CD4-positive, alpha-beta memory T cell (primary cell): ENCODE results near the gene LAMC3. TPM values are rescaled to one million over a fixed set of nuclear protein-coding genes. Genes with fewer than 3 reads are reported as not detected.

Source experiments
- CTCF ChIA-PET: fragments of 350-600 bp; sonication (Branson Sonifier 250); formaldehyde crosslinking; loops from one replicate; lab custom pipeline; 2021; ENCODE audit warnings: inconsistent platforms; ENCODE audit not compliant: partially characterized antibody; lab: Charles Lee
- POLR2A ChIA-PET: fragments of 350-600 bp; sonication (Branson Sonifier 250); formaldehyde crosslinking; loops from one replicate; lab custom pipeline; 2021; ENCODE audit not compliant: partially characterized antibody; lab: Charles Lee
- DNase-seq, 5 donors: peaks; one replicate each; pipeline versions ENCODE4 v3.0.0 to v3.0.0-alpha.2; 2020 to 2022; ENCODE audit warnings: mixed read lengths in 1 of 5
- H3K27ac ChIP-seq: one replicate; pipeline ENCODE4 v1.7.0; 2013; ENCODE audit warnings: low read depth, low read length
- H3K27me3 ChIP-seq: 2 replicates; pipeline ENCODE4 v1.7.0; 2013; ENCODE audit warnings: mild to moderate bottlenecking, low read length, moderate library complexity; ENCODE audit not compliant: insufficient read depth
- H3K36me3 ChIP-seq: 2 replicates; pipeline ENCODE4 v1.7.0; 2013; ENCODE audit warnings: mild to moderate bottlenecking, low read length, moderate library complexity; ENCODE audit not compliant: insufficient read depth
- H3K4me1 ChIP-seq: 2 replicates; pipeline ENCODE4 v1.7.0; 2013; ENCODE audit warnings: mild to moderate bottlenecking, low read length, moderate library complexity; ENCODE audit not compliant: insufficient read depth
- H3K4me3 ChIP-seq, 2 donors: one replicate each; pipeline ENCODE4 v1.7.0; 2013; ENCODE audit warnings: low read length in 2 of 2, mild to moderate bottlenecking in 1 of 2
- H3K9me3 ChIP-seq, 2 donors: one replicate each; pipeline ENCODE4 v1.7.0; 2013; ENCODE audit warnings: low read length in 2 of 2, control low read depth in 1 of 2; ENCODE audit not compliant: control insufficient read depth in 1 of 2
- H3K27ac Mint-ChIP-seq, 7 donors: one replicate each; pipeline ENCODE4 v1.8.0; 2020 to 2021; ENCODE audit warnings: mixed read lengths in 7 of 7, mild to moderate bottlenecking in 6 of 7, inconsistent platforms in 3 of 7, moderate library complexity in 3 of 7
- H3K27me3 Mint-ChIP-seq, 2 donors: one replicate each; pipeline ENCODE4 v1.8.0; 2020 to 2021; ENCODE audit warnings: mixed read lengths in 2 of 2
- H3K36me3 Mint-ChIP-seq, 2 donors: one replicate each; pipeline ENCODE4 v1.8.0; 2020 to 2021; ENCODE audit warnings: mixed read lengths in 2 of 2, inconsistent platforms in 1 of 2, mild to moderate bottlenecking in 1 of 2
- H3K4me1 Mint-ChIP-seq, 4 donors: one replicate each; pipeline ENCODE4 v1.8.0; 2020 to 2021; ENCODE audit warnings: mixed read lengths in 4 of 4, mild to moderate bottlenecking in 1 of 4
- H3K4me3 Mint-ChIP-seq, 8 donors: one replicate each; pipeline ENCODE4 v1.8.0; 2020 to 2021; ENCODE audit warnings: mixed read lengths in 8 of 8, mild to moderate bottlenecking in 7 of 8, moderate library complexity in 6 of 8, inconsistent platforms in 3 of 8
- H3K9me3 Mint-ChIP-seq, 8 donors: one replicate each; pipeline ENCODE4 v1.8.0; 2020 to 2021; ENCODE audit warnings: mixed read lengths in 8 of 8, mild to moderate bottlenecking in 5 of 8, inconsistent platforms in 3 of 8, moderate library complexity in 1 of 8
- intact Hi-C: fragments of 100-400 bp; cut with micrococcal nuclease; formaldehyde crosslinking; loops from one replicate; pipeline ENCODE4 v1.15.1; 2023
- polyA plus RNA-seq, 2 donors: library from polyadenylated mRNA; unstranded; fragments of 300-500 nt; fragmentation: Illumina TruSeq; gene quantifications; one replicate each; pipeline ENCODE4 v1.2.3, GENCODE V29; 2021
- total RNA-seq, 2 experiments: library from RNA; stranded (reverse); gene quantifications; one replicate each; pipeline ENCODE4 v1.2.3, GENCODE V29; 2021

Gene LAMC3
- total and polyA plus RNA-seq, 4 experiments from 2014 or later = 0.32 to 0.61 TPM; not detected in 2

GRCh38 chr9:130973686-130974281 lies 35.2 kb upstream of the LAMC3 start:
- H3K36me3 ChIP-seq = no peaks in the 10 kb centered on the region
- Mint-ChIP-seq H3K27me3 (peaks cover 8 to 18% of the 10 kb centered on the region in 2 donors), H3K9me3 (no peaks in the 10 kb centered on the region), H3K4me1 (no peaks in the 10 kb centered on the region), H3K4me3 (no peak overlapping the region), H3K27ac (no peak overlapping the region), H3K36me3 (no peaks in the 10 kb centered on the region)
- DNase-seq = no peak
- no peak overlapping the region for H3K27ac ChIP-seq
- no peaks in the 10 kb centered on the region for H3K4me1 ChIP-seq
- intact Hi-C loops = no loop called here
- POLR2A ChIA-PET = no interaction called here
- peaks cover 6% of the 10 kb centered on the region for H3K27me3 ChIP-seq
- H3K4me3 ChIP-seq = no peak overlapping the region
- H3K9me3 ChIP-seq = no peaks in the 10 kb centered on the region
- CTCF ChIA-PET = no interaction called here

GRCh38 chr9:130974697-130975096 lies 34.3 kb upstream of the LAMC3 start:
- ChIA-PET CTCF (no interaction called here), POLR2A (no interaction called here)
- Mint-ChIP-seq H3K27ac (no peak overlapping the region), H3K9me3 (no peaks in the 10 kb centered on the region), H3K27me3 (peaks cover 8 to 21% of the 10 kb centered on the region in 2 donors), H3K4me1 (no peaks in the 10 kb centered on the region), H3K36me3 (no peaks in the 10 kb centered on the region), H3K4me3 (no peak overlapping the region)
- H3K27me3 ChIP-seq = peaks cover 6% of the 10 kb centered on the region
- intact Hi-C loops = no loop called here
- no peaks in the 10 kb centered on the region for H3K9me3 ChIP-seq
- no peaks in the 10 kb centered on the region for H3K4me1 ChIP-seq
- no peak for DNase-seq
- no peaks in the 10 kb centered on the region for H3K36me3 ChIP-seq
- no peak overlapping the region for H3K4me3 ChIP-seq
- H3K27ac ChIP-seq = no peak overlapping the region

- H3K27ac ChIP-seq = no peak overlapping the region
- CTCF ChIA-PET = interaction anchor here (0.9 to 1.5 kb wide), 2 partner anchors 10 to 71 kb away, joined by 4 to 5 read pairs; no protein-coding TSS in a partner anchor
- H3K36me3 Mint-ChIP-seq = no peaks in the 10 kb centered on the region
Measured at GRCh38 chr9:130975156-130975555, 33.8 kb upstream of the LAMC3 start.

GRCh38 chr9:130975932-130976841 lies 32.8 kb upstream of the LAMC3 start:
- Histone ChIP-seq H3K4me1 (no peaks in the 10 kb centered on the region), H3K27me3 (peaks cover 12% of the 10 kb centered on the region), H3K27ac (no peak overlapping the region), H3K4me3 (no peak overlapping the region), H3K36me3 (no peaks in the 10 kb centered on the region), H3K9me3 (no peaks in the 10 kb centered on the region)
- ChIA-PET CTCF (interaction anchor here (0.9 to 1.5 kb wide), 2 partner anchors 9 to 70 kb away, joined by 4 to 5 read pairs; no protein-coding TSS in a partner anchor), POLR2A (no interaction called here)
- DNase-seq = no peak
- intact Hi-C loops = no loop called here
- Mint-ChIP-seq H3K4me3 (no peak overlapping the region), H3K27ac (no peak overlapping the region), H3K27me3 (peaks cover 11 to 21% of the 10 kb centered on the region in 2 donors), H3K4me1 (no peaks in the 10 kb centered on the region), H3K36me3 (no peaks in the 10 kb centered on the region), H3K9me3 (no peaks in the 10 kb centered on the region)

More at GRCh38 chr9:130975156-130975555, 33.8 kb upstream of the LAMC3 start:
- no peaks in the 10 kb centered on the region for H3K36me3 ChIP-seq
- Mint-ChIP-seq H3K27me3 (peaks cover 9 to 21% of the 10 kb centered on the region in 2 donors), H3K27ac (no peak overlapping the region), H3K9me3 (no peaks in the 10 kb centered on the region), H3K4me1 (no peaks in the 10 kb centered on the region), H3K4me3 (no peak overlapping the region)
- POLR2A ChIA-PET = no interaction called here
- H3K4me3 ChIP-seq = no peak overlapping the region
- intact Hi-C loops = no loop called here
- H3K27me3 ChIP-seq = peaks cover 9% of the 10 kb centered on the region
- no peaks in the 10 kb centered on the region for H3K4me1 ChIP-seq
- H3K9me3 ChIP-seq = no peaks in the 10 kb centered on the region
- DNase-seq = no peak

- Histone ChIP-seq H3K27ac (no peak overlapping the region), H3K36me3 (no peaks in the 10 kb centered on the region), H3K9me3 (no peaks in the 10 kb centered on the region), H3K4me3 (no peak overlapping the region), H3K4me1 (no peaks in the 10 kb centered on the region), H3K27me3 (peaks cover 22% of the 10 kb centered on the region)
- no peaks in the 10 kb centered on the region for H3K9me3 Mint-ChIP-seq
- no peaks in the 10 kb centered on the region for H3K4me1 Mint-ChIP-seq
- ChIA-PET CTCF (no interaction called here), POLR2A (no interaction called here)
- no peak for DNase-seq
- no peak overlapping the region for H3K4me3 Mint-ChIP-seq
- intact Hi-C loops = no loop called here
- no peak overlapping the region for H3K27ac Mint-ChIP-seq
- H3K27me3 Mint-ChIP-seq = peaks cover 11 to 14% of the 10 kb centered on the region in 2 donors
- no peaks in the 10 kb centered on the region for H3K36me3 Mint-ChIP-seq
Measured at GRCh38 chr9:130977811-130978221, 31.2 kb upstream of the LAMC3 start.

GRCh38 chr9:130979591-130980385 lies 29.2 kb upstream of the LAMC3 start:
- no peaks in the 10 kb centered on the region for H3K9me3 Mint-ChIP-seq
- H3K27me3 ChIP-seq = peaks cover 22% of the 10 kb centered on the region
- POLR2A ChIA-PET = no interaction called here
- intact Hi-C loops = no loop called here
- CTCF ChIA-PET = no interaction called here
- H3K4me1 ChIP-seq = no peaks in the 10 kb centered on the region
- H3K36me3 ChIP-seq = no peaks in the 10 kb centered on the region
- DNase-seq = no peak
- H3K36me3 Mint-ChIP-seq = no peaks in the 10 kb centered on the region
- peaks cover 10 to 12% of the 10 kb centered on the region in 2 donors for H3K27me3 Mint-ChIP-seq
- H3K27ac Mint-ChIP-seq = no peak overlapping the region
- no peaks in the 10 kb centered on the region for H3K4me1 Mint-ChIP-seq
- H3K4me3 Mint-ChIP-seq = no peak overlapping the region
- no peak overlapping the region for H3K4me3 ChIP-seq
- no peaks in the 10 kb centered on the region for H3K9me3 ChIP-seq
- no peak overlapping the region for H3K27ac ChIP-seq

GRCh38 chr9:130980526-130980925 lies 28.4 kb upstream of the LAMC3 start:
- no peak overlapping the region for H3K4me3 Mint-ChIP-seq
- H3K4me1 ChIP-seq = no peaks in the 10 kb centered on the region
- H3K27ac Mint-ChIP-seq = no peak overlapping the region
- H3K27me3 ChIP-seq = peaks cover 22% of the 10 kb centered on the region
- no peak overlapping the region for H3K27ac ChIP-seq
- intact Hi-C loops = no loop called here
- H3K9me3 ChIP-seq = no peaks in the 10 kb centered on the region
- H3K36me3 Mint-ChIP-seq = no peaks in the 10 kb centered on the region
- no peaks in the 10 kb centered on the region for H3K4me1 Mint-ChIP-seq
- POLR2A ChIA-PET = no interaction called here
- H3K4me3 ChIP-seq = no peak overlapping the region
- CTCF ChIA-PET = no interaction called here
- no peak for DNase-seq
- H3K27me3 Mint-ChIP-seq = peaks cover 6 to 7% of the 10 kb centered on the region in 2 donors
- no peaks in the 10 kb centered on the region for H3K9me3 Mint-ChIP-seq
- no peaks in the 10 kb centered on the region for H3K36me3 ChIP-seq
